ENCODE data around the gene IQSEC3.
"Not testable (repeated sequence)": the region's sequence is repeated elsewhere in the genome, so short reads cannot be mapped to it uniquely, and the experiment has no call there.

The IQSEC3 gene

DNA sequence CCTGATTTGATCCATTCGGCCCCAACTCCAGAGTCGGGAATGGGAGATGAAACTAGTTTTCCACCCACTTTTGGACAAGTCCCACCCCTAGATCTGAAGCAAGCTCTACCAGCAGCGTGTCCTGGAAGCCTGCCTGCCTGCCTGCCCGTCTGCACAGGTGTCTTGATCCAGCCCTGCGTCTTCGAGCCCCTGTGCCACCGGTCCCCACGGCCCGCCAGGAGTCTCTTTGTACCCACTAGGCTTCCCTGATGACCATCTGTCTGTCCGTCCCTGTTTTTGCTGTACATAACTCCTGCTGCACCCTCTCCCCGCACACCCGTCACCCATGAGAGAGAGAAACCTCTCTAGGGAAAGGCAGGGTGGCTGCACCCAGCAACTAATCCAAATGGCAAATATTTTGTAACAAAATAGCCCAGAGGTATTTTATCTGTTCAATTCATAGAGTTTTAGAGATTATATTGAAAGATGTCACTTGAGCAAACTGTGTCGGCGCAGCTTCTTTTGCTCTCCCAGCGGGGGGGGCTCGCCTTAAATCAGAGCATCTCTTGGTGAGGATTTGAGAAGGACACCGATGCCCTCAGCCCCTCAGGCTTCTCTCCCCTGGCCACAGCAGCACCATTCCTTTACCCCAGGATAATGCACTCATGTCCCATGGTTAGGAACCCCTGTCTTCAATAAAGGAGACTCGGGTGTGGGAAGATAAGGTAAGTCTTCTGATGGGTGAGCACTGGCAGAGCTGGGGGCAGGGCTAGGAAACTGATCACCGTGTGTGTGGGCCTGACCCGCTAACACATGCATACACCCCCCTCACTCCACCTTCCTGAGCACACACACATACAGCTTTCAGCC, 111.6 kb downstream of the IQSEC3 start:
- no peak for DNase-seq (ENCODE audit: low spot score)

DNA sequence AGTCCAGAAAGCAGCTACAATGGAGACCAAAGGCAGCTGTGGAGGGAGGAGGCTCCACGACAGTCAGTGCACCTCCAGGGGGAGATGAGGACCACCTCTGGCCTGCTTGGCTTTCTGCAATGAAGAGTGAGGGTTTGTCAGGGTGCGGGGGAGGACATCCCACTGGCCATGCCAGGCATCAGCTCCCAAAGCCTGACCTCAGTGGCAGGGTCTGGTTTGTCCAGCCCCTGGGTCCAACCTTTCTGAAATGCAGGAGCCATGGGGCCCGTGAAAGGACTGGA, 112.2 kb downstream of the IQSEC3 start:
- no peak for DNase-seq (ENCODE audit: low spot score)

DNA sequence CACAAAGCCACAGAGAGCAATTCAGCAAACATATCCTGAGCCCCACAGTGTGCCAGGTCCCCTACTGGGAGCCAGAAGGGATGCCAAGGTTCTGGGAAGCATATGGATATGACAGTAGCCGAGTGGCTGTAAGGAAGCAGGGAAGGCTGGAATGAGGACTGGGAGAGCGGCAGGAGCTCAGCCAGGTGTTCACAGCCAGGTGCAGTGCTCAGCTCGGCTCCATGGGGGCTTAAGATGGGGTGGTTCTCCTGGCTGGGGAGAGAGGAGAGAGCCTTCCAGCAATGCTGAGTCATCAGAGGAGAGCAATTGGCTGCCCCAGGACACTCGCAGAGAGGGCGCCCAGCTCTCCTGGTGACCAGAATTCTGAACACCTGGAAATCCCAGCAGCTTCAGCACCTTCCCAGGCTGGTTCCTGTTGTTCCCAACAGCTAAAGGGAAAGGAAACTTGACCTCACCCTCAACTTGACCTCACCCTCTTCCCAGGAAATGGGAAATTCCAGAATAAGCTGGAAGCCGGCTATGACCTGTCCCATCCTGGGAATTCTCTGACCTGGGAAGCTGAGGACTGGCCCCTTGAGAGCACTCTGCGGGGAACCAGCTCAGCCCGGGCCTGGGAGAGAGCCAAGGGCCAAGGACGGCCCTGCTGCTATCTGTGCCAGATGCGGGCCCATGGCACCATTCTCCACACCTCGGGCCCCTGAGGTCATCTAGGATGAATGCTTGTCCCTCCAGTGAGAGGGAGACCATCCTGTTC, 112.7 kb downstream of the IQSEC3 start:
- no peak for DNase-seq (ENCODE audit: low spot score)

DNA sequence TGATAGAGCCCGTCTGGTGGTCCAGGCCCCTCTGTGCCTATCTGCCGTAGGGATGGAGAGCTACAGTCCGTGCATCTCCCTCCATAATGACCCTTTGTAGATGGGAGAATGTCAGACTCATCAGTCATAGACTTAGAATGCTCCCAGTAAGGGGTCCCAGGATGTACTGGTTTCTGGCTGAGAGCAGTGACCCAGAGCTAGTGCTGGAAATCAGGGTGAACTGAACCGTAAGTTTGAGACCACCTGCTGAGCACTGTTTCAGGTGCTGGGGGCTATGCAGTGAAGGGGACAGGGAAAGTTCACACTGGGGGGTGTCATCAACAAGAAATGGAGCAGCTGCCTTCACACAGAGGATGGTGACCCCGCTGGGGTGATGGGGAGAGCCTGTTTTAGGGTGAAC, 113.3 kb downstream of the IQSEC3 start:
- DNase-seq (ENCODE audit: low spot score) = no peak

DNA sequence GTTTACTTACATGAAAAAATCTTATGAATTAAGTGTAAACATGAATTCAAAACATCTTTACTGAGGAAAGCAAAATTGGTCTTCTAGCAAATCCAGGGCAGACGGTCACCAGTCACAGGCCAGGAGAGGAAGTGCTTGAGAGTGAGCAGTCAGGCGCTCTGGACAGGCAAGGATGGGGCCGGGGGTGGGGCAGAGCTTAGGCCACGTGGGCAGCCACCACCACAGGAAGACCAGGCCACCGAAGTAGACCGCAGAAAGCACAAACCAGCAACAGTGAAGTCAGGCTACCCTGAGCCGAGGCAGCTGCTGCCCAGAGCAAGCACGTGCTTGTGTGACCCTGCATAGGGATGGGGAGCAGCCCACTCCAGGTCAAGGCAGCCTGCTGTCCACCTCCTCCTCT, 113.9 kb downstream of the IQSEC3 start:
- no peak for DNase-seq (ENCODE audit: low spot score)

DNA sequence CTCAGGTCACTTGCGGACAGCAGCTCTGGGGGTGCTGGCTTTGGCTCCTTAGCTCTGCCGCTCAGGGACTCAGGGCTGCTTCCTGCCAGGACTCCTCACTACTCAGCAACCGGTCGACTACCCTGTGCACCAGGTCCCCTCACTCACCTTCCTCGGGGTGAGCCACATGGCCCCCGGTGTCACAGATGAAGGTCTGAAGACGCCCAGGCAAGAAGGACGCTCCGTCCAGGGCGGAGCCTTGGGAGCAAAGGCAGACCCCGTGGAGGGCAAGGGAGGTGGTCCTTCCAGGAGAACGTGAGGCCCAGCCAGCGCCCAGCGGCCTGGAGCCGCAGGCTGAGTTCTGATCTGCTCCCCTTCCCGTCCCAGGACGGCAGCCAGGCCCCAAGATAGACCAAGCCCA, 115.4 kb downstream of the IQSEC3 start:
- DNase-seq (ENCODE audit: low spot score) = no peak

DNA sequence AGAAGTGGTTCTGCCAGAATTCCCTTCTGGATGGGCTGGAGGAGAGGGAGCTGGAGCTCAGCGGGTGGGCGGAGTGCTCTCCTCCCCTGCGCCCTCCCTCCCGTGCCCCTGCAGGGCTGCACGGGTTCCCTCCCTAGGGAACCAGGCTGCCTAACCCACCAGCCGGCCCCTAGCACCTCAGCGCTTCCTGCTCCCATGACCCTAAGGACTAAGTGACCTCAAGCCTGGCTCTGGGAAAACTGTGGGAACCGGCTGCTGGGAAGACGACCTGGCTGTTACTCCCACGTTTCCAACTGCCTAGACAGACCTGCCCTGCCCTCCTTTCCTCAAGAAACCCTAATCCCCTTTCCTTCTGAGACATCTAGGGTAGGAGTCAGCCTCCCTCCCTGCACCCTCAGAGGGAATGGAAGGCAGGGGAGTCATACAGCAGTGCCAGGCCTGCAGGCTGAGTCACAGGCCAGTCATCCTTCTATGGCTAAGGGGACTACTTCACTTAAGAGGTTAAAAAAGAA, 115.9 kb downstream of the IQSEC3 start:
- DNase-seq (ENCODE audit: low spot score) = peak; percentile 91

DNA sequence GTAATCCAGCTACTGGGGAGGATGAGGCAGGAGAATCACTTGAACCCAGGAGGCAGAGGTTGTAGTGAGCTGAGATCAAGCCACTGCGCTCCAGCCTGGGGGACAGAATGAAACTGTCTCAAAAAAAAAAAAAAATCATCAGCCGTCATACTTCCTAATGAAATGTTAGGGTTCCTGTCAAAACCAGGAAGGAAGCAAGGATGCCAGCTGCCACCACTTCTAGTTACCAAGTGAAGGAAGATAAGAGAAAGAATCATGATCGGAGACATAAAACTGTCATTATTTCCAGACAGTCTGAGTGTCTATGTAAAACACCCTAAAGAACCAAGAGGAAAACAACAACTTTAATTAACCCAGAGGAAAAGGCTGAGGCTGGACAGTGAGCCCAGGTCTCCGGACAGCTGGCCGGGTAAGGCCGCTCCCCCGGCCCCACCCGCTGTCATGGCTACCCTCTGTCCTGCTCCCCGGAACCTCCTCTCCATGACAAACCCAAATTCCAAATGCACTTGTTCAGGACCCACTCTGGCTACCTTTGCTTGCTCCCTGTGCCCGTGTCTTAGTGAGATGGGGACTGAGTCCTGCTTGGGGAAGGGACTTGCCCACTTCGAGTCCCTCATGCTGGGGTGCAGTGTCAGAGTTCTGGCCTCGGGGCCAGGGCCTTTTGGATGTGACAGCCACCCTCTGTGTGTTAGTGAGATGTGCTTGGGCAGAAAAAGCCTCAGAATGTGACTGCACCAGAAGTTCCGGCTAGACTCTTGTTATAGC, 118.4 kb downstream of the IQSEC3 start:
- DNase-seq (ENCODE audit: low spot score) = no peak

DNA sequence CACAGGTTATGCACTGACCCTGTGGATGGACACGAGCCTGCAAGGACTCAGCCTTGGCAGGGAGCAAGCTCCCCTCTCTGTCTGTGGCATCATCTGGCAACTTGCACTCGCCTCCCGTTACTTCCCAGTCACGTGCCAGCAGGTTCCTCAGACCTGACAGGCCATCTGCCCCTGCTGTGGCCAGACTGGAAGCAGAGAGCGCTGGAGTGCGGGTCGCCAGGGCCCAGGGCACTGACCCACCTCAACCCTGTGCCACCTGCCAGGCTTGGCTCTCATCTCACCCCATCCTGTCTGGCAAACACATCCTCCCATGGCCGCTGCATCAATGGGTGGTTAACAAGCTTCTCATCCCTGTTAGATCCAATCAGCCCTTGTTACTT, 119.0 kb downstream of the IQSEC3 start:
- DNase-seq (ENCODE audit: low spot score) = no peak

DNA sequence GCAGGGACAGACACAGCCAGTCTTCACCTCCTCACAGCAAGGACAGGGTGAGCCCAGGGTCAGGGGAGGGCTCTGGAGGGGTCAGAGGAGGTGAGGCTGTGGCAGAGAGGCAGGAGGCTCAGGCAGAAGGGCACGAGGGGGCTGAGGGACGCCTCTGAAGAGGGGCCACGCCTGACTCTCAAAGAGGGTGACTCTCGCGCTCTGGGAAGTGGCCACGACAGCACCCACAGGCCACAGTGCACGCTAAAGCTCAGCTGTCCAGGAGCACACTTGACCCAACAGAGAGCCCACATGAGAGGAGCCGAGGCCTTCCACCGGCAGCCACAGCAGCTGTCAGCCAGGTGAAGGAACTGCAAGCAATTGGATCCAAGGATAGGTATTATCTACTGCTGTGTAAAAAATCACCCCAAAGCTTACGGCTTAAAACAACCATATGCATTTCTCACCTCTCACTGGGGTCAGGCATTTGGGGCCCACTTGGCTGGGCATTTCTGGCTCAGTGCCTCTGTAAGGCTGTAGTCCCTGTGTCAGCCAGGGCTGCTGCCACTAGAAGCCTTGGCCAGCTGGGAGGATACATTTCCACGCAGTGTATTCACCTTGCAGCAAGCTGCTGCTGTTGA, 119.5 kb downstream of the IQSEC3 start:
- no peak for DNase-seq (ENCODE audit: low spot score)

DNA sequence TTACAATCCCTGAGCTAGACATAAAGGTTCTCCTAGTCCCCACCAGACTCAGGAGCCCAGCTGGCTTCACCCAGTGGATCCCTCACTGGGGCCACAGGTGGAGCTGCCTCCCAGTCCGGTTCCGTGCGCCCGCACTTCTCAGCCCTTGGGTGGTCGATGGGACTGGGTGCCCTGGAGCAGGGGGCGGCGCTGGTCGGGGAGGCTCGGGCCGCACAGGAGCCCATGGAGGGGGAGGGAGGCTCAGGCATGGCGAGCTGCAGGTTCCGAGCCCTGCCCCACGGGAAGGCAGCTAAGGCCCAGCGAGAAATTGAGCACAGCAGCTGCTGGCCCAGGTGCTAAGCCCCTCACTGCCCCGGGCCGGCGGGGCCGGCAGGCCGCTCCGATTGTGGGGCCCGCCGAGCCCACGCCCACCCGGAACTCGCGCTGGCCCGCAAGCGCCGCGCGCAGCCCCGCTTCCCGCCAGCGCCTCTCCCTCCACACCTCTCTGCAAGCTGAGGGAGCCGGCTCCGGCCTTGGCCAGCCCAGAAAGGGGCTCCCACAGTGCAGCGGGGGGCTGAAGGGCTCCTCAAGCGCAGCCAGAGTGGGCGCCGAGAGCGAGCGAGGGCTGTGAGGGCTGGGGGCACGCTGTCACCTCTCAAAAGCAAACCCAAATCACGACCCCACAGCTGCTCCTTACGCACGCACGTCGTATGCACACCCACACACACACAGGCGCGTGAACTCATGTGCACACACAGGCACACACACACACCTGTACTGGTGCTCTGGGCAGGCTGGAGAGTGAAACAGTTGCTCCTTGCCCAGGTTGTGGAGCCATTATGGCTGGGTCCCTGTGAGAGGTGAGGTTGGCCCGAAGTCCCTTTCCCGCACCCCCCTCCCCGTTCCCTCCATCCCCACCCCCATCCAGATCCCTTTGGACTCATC, 121.7 kb downstream of the IQSEC3 start:
- DNase-seq (ENCODE audit: low spot score) = not testable (repeated sequence)

DNA sequence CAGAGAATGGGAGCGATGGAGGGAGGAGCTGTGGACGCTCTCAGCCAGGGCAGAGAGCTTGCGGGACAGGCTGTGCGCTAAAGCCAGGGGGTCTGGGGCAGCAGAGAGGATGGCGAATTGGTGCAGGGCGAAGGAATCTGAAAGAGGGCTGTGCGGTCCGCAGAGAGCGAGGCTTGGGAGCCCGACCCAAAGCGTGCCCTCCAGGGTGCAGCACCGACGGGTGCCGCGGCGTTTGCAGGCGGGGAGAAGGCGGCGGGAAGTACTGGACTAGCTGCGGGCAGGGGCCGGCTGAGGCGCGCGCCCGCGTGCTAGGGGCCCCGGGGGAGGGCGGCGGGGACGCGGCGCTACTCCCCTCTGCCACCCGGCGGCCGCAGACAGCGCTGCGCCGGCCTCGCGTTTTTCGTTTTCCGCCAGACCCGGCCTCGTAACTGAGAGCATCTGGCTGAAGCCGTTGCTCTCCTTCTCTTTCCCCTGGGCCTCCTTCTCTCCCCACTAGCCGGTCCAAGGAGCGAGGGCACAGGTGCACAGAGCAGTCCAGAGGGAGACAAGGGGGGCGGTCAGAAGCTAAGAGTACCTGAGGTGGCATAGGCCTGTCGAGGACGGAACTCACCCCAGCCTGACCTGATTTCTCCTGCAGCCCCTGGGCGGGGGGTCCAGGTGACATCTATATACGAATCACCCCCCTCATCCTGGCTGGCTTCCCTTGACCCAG, 122.5 kb downstream of the IQSEC3 start:
- peak; percentile 91 for DNase-seq (ENCODE audit: low spot score)

DNA sequence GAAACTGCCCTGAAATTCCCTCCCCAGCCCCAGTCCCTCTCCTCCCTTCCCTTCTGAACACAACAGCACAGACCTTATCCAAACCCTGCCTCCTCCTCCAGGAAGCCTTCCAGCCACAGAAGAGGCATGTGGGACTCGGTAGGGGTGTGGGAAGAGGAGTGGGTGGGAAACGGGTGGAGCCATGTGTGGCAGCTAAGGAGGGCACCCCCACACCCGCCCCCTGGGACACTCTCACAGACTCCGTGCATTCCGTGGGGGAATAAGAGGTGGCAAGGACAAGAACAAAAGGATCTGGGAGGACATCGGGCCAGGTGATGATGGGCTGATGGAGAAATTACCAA, 123.0 kb downstream of the IQSEC3 start:
- no peak for DNase-seq (ENCODE audit: low spot score)

DNA sequence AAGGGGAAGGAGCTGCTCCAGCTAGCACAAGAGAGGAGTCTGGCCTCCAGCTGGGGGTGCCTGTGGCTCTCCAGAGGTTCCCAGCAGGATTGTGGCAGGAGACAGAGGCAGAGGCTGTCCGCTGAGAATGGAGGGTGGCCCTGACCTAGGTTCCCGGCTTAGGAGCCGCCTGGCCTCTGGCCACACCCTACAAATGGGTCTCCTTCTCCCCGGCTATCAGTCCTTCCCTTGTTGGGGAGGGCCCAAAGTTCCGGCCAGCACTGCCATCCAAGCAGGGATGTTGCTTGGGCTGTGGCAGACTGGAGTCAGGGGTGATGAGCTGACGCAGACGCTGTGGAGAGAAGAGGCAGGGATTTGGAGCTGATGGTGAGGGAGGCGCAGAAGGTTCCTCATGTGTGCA, 124.3 kb downstream of the IQSEC3 start:
- DNase-seq (ENCODE audit: low spot score) = no peak

DNA sequence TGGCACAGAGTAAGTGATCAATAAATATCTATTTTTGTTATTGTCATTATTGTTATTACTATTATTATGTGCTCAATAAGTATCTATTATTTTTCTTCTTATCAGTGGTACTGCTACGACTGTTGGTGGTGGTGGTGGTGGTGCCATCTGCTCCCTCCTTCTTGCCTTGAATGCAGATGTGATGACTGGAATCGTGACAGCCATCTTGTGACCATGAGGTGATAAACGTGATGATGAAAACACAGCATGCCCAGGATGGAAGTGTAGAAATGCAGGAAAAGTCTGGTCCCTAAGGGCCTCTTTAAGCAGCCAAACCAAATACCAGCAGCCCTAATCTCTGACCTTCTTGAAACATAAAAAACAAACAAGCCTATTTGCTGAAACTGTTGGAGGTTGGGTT, 125.0 kb downstream of the IQSEC3 start:
- DNase-seq (ENCODE audit: low spot score) = no peak

DNA sequence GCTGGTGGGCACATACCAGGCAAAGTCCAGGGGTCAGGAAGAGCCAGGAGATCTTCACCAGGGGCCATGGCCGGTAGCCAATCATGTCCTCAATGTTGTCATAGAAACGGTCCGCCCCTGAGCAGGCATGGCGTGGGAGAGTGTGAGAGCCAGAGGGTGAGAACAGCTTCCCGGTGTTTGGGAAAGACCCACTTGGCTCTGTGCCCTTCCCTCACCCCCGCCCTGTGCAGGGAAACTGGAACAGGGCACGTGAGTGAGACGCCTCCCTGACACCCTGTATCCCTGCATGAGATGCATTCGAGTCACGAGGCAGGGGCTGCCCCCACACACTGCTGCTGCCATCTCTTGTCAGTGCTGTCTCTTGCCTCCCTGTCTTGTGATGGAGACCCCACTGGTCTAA, 126.7 kb downstream of the IQSEC3 start:
- DNase-seq (ENCODE audit: low spot score) = no peak

DNA sequence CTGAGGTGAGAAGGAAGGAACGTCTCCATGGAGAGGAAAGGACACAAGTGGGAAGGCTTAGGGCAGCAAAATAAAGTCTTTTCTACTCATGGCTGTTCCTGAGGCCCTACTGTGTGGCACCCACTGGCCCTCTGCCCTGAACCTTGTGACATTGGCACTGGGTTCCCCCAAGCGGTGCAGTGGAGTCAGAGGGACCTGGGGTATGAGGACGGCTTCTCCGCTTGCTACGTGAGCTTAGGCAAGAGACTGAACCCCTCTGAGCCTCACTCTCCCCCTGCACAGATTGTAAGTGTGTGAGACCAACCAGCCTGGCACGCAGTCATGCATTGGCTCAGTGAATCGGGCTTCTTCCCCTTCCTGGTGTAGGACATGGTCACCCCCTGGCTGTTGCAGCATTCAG, 127.7 kb downstream of the IQSEC3 start:
- DNase-seq (ENCODE audit: low spot score) = no peak

DNA sequence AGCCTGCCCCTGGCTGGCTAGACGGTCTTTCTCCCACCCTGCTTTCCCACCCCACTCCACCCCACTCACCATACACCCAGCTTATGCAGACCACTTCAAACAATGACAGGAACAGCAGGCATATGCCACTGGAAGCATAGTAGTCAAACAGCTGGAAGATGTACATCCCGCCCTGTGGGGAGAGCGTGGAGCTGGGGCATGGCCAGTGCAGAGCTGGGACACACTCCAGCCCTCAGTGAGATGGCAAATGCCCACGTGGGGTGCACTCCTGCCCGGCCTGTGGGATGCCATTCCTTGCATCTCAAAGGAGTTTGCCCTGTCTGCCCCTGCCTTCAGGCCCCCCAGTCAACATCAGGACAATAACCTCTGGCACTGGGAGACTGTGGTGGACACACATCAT, 128.6 kb downstream of the IQSEC3 start:
- no peak for DNase-seq (ENCODE audit: low spot score)

DNA sequence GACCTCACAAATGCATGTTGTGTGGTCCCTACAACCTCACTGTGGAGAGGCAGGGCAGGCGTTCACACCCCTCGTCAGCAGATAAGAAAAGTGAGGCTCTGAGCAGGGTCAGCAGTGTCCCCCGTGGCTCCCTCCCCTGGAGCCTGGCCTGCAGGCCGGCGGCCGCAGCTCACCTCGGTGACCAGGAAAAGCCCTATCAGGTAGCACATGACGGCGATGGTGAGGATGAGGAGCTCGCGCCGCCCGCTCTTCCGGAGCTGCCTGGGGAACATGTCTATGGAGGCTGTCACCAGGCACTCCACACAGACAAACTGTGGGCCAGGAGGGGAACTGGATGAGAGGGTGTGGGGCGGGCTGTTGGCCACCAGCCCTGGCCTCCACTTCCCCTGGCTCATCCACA, 129.4 kb downstream of the IQSEC3 start:
- no peak for DNase-seq (ENCODE audit: low spot score)

DNA sequence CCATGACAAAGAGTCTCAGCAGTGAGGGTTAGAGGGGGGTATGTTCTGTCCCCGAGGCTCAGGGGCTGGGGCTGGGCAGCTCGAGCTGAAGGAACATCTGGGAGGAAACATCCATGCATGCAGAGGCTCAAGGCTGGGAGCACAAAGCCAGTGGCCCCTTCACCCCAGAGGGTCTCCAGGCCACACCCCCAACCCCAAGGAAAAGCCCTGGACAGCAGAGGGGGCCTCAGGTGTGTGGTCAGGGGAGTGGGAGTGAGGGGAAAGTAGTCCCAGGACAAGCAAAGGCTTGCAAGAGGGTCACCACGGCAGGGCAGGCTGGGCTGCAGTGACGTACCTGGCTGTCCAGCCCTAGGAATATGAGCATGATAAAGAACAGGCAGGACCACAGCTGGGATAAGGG, 129.9 kb downstream of the IQSEC3 start:
- DNase-seq (ENCODE audit: low spot score) = no peak

DNA sequence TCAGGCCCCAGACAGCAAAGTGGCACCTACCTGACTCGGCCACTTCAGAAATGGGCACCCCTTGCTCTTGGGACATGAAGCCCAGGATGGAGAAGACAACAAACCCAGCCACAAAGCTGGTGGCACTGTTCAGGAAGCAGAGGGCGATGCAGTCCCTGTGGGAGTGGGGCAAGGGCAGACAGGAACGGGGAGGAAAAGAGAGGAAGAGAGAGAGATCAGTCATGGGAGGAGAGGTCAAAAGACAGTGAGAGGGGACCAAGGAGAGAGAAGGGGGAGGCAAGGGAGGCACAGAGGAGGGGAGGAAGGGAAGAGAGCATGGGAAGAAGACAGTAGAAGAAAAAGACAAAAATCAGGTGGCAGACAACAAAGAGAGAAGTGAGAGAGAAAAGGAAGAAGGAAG, 130.8 kb downstream of the IQSEC3 start:
- DNase-seq (ENCODE audit: low spot score) = no peak
